ENCODE data around the gene DUSP22. TPM values are rescaled to one million over a fixed set of nuclear protein-coding genes. Genes with fewer than 3 reads are reported as not detected.

DUSP22 gene
- total RNA-seq, 4 donors from 2014 or later: 53.2 to 89.8 (median 73.7) TPM

GRCh38 chr6:287489-287860 lies 4.8 kb upstream of the DUSP22 start:
- Histone ChIP-seq H3K27ac (no peak overlapping the region), H3K9me3 (peaks cover 0 to 4% (median 0%) of the 10 kb centered on the region in 4 donors), H3K27me3 (no peaks in the 10 kb centered on the region), H3K36me3 (no peaks in the 10 kb centered on the region), H3K4me1 (peaks cover 0 to 10% (median 6%) of the 10 kb centered on the region in 4 donors), H3K4me3 (no peak overlapping the region)
- no peak for DNase-seq (ENCODE audit: low spot score in 2 of 2)
- TF ChIP-seq EP300 (IDR thresholded peaks at IDR 0.05): no peak
- TF ChIP-seq, protein P1, sequence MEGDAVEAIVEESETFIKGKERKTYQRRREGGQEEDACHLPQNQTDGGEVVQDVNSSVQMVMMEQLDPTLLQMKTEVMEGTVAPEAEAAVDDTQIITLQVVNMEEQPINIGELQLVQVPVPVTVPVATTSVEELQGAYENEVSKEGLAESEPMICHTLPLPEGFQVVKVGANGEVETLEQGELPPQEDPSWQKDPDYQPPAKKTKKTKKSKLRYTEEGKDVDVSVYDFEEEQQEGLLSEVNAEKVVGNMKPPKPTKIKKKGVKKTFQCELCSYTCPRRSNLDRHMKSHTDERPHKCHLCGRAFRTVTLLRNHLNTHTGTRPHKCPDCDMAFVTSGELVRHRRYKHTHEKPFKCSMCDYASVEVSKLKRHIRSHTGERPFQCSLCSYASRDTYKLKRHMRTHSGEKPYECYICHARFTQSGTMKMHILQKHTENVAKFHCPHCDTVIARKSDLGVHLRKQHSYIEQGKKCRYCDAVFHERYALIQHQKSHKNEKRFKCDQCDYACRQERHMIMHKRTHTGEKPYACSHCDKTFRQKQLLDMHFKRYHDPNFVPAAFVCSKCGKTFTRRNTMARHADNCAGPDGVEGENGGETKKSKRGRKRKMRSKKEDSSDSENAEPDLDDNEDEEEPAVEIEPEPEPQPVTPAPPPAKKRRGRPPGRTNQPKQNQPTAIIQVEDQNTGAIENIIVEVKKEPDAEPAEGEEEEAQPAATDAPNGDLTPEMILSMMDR (IDR thresholded peaks at IDR 0.05): no peak
- no peak for TF ChIP-seq POLR2A (IDR thresholded peaks at IDR 0.05)
- WGBS, 2 donors: 81 to 82% methylated on average over 3 of the region's 3 CpGs

GRCh38 chr6:288866-289265 lies 3.4 kb upstream of the DUSP22 start:
- no peaks in the 10 kb centered on the region for H3K36me3 ChIP-seq
- H3K9me3 ChIP-seq: peaks cover 0 to 7% (median 0%) of the 10 kb centered on the region in 4 donors
- TF ChIP-seq, protein P1 (IDR thresholded peaks at IDR 0.05): no peak
- TF ChIP-seq EP300 (IDR thresholded peaks at IDR 0.05) (no peak), POLR2A (IDR thresholded peaks at IDR 0.05) (no peak)
- H3K4me1 ChIP-seq: peaks cover 0 to 10% (median 7%) of the 10 kb centered on the region in 4 donors
- H3K4me3 ChIP-seq: no peak overlapping the region
- H3K27ac ChIP-seq: no peak overlapping the region
- WGBS, 2 donors: 79 to 86% methylated on average over 3 of the region's 3 CpGs
- DNase-seq (ENCODE audit: low spot score in 2 of 2): no peak
- no peaks in the 10 kb centered on the region for H3K27me3 ChIP-seq

DNA sequence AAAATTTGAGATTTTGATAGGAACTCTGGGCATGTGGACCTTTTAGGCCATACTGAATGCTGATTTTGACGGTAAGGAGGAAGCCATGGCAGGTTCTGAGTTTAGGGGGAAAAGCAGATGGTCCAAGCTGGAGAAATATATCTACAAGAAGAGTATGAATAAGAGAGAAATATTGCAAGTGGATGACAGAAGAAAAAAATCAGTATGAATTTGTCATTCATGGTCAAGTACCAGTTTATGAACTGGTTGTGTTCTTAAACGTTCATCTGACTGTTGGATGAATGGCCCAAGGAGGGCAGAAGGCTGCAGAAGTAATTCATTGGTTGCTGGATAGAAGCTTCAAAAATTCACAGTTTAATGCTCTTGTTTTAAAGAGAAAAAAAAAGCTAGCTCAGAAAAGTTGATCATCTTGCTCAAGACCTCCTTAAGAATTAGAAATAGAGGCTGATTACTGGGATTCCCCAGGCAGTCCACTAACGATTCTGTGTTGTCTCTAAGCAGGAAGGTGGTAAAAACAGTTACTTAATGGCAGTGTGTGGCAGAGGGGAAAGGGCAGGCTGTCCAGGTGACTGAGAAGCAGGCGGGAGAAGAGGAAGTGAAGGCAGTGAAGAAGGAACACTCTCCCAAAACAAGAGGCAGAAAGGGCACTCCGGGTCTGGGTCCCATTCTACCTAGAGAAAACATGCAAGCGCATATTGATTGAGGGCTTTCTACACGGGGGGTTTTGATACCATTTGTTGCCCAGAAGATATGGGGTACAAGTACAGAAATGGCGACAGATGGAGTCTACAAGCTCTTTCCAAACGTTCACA lies 2.0 kb upstream of the DUSP22 start:
- DNase-seq (ENCODE audit: low spot score in 2 of 2): peak in 1 of 2 donors; percentile 4
- no peaks in the 10 kb centered on the region for H3K36me3 ChIP-seq
- no peaks in the 10 kb centered on the region for H3K27me3 ChIP-seq
- peaks cover 0 to 24% (median 12%) of the 10 kb centered on the region in 4 donors for H3K4me1 ChIP-seq
- TF ChIP-seq EP300 (IDR thresholded peaks at IDR 0.05) (no peak), POLR2A (IDR thresholded peaks at IDR 0.05) (no peak)
- TF ChIP-seq, protein P1 (IDR thresholded peaks at IDR 0.05): no peak
- no peak overlapping the region for H3K27ac ChIP-seq
- H3K9me3 ChIP-seq: peaks cover 0 to 7% (median 0%) of the 10 kb centered on the region in 4 donors
- 73 to 75% methylated on average over 9 of the region's 9 CpGs for WGBS, 2 donors
- no peak overlapping the region for H3K4me3 ChIP-seq

DNA sequence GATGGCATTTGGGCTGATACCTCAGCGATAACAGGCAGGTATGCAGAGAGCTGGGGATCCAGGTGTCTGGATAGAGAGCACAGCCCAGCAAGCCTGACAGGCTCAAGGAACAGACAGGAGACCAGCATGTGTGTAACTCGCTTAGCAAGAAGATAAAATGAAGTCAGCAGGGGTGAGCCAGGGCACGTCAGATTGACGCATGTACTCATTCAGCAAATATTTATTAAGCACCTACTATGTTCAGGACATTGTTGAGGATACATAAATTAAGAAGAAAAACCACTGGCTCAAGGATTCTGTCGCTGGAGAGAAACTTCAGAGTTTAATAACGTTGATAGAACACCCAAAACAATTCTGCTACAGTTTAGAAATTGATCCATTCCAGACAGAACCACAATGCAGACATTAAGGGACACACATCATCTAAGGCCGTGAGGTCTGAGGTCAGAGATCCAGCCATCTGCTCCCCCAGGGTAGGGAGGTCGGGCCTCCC lies 1.0 kb upstream of the DUSP22 start:
- Histone ChIP-seq H3K27me3 (no peaks in the 10 kb centered on the region), H3K36me3 (no peaks in the 10 kb centered on the region), H3K4me1 (peaks cover 0 to 32% (median 19%) of the 10 kb centered on the region in 4 donors), H3K4me3 (peak overlapping the region; percentile 47 to 73 (median 62)), H3K27ac (peak overlapping the region; percentile 90 to 99 (median 96)), H3K9me3 (peaks cover 0 to 7% (median 0%) of the 10 kb centered on the region in 4 donors)
- DNase-seq (ENCODE audit: low spot score in 2 of 2): no peak
- TF ChIP-seq, protein P1 (IDR thresholded peaks at IDR 0.05): no peak
- TF ChIP-seq EP300 (IDR thresholded peaks at IDR 0.05) (no peak), POLR2A (IDR thresholded peaks at IDR 0.05) (no peak)
- WGBS, 2 donors: 42 to 47% methylated on average over 8 of the region's 8 CpGs

Measured in tibial nerve (tissue), 4 donors.